Measurements from ENCODE around the gene KBTBD4.

KBTBD4 gene

DNA sequence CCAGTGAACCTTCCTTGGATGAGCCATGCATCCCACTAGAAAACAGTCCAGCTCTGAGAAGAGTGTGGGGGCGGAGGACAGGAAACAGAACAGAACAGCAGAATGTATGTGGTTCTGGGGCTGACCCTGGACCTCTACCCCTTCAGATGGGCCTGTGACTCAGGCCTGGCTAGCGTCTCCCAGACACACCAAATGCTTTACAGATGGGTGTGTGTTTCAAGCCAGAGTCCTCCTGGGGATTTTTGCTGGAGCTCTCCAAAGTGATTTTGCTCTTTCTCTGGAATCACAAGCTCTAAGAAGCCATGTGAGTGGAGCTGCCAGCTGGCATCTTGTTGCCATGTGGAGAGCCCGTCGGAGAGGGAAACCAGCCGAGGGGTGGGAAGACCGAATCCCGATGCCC is 28.6 kb upstream of the KBTBD4 start:
- no peak overlapping the region for H2AFZ ChIP-seq (ENCODE audit: low read depth, low read length, severe bottlenecking)
- no peak overlapping the region for H3K4me3 ChIP-seq (ENCODE audit: insufficient read depth, low read length, poor library complexity, severe bottlenecking)
- H3K27ac ChIP-seq (ENCODE audit: low read depth, low read length): no peak overlapping the region
- no peaks in the 10 kb centered on the region for H3K9me2 ChIP-seq (replicated peaks; ENCODE audit: insufficient read depth, low read length)
- H3K4me2 ChIP-seq (ENCODE audit: low read depth, low read length, poor library complexity, severe bottlenecking): no peak overlapping the region
- no peaks in the 10 kb centered on the region for H3K79me2 ChIP-seq (ENCODE audit: insufficient read depth, low read length)
- no peaks in the 10 kb centered on the region for H3F3A ChIP-seq (ENCODE audit: insufficient read depth)
- no peaks in the 10 kb centered on the region for H3K36me3 ChIP-seq (ENCODE audit: low read length)
- no peak overlapping the region for H3K9ac ChIP-seq (ENCODE audit: low read length)
- H4K20me1 ChIP-seq (ENCODE audit: low read depth, low read length): no peaks in the 10 kb centered on the region
- H3K9me3 ChIP-seq (ENCODE audit: insufficient read depth, low read length): no peaks in the 10 kb centered on the region
- no peak for TF ChIP-seq EZH2phosphoT487 (conservative IDR thresholded peaks at IDR 0.05; ENCODE audit: low read length)
- TF ChIP-seq, protein P1, sequence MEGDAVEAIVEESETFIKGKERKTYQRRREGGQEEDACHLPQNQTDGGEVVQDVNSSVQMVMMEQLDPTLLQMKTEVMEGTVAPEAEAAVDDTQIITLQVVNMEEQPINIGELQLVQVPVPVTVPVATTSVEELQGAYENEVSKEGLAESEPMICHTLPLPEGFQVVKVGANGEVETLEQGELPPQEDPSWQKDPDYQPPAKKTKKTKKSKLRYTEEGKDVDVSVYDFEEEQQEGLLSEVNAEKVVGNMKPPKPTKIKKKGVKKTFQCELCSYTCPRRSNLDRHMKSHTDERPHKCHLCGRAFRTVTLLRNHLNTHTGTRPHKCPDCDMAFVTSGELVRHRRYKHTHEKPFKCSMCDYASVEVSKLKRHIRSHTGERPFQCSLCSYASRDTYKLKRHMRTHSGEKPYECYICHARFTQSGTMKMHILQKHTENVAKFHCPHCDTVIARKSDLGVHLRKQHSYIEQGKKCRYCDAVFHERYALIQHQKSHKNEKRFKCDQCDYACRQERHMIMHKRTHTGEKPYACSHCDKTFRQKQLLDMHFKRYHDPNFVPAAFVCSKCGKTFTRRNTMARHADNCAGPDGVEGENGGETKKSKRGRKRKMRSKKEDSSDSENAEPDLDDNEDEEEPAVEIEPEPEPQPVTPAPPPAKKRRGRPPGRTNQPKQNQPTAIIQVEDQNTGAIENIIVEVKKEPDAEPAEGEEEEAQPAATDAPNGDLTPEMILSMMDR (IDR thresholded peaks at IDR 0.05; ENCODE audit: insufficient read depth, low read length, poor library complexity, severe bottlenecking): no peak
- H3K27me3 ChIP-seq (ENCODE audit: low read length): no peaks in the 10 kb centered on the region

DNA sequence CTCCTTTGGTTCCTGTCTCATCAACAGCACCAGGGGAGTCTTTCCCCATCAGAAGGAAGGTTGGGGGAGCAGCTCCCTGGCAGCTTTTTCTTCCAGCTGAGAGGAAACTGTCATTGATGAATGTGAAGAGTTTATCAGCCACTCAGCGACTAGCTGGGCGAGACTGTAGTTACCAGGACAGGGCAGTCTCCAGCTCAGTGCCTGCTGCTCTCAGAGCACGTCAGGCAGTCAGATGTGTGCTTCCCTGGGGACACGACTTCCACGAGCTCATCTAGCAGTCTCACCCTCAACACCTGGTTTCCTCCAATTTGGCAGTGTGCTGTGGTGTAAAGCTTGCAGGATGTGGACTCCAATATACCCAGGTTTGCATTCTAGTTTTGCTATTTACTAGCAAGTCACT is 28.0 kb upstream of the KBTBD4 start:
- no peaks in the 10 kb centered on the region for H3K27me3 ChIP-seq (ENCODE audit: low read length)
- H3K9me2 ChIP-seq (replicated peaks; ENCODE audit: insufficient read depth, low read length): no peaks in the 10 kb centered on the region
- H3K27ac ChIP-seq (ENCODE audit: low read depth, low read length): no peak overlapping the region
- no peaks in the 10 kb centered on the region for H3K9me3 ChIP-seq (ENCODE audit: insufficient read depth, low read length)
- H3K4me2 ChIP-seq (ENCODE audit: low read depth, low read length, poor library complexity, severe bottlenecking): no peak overlapping the region
- no peaks in the 10 kb centered on the region for H3K36me3 ChIP-seq (ENCODE audit: low read length)
- TF ChIP-seq, protein P1 (IDR thresholded peaks at IDR 0.05; ENCODE audit: insufficient read depth, low read length, poor library complexity, severe bottlenecking): no peak
- no peak for TF ChIP-seq EZH2phosphoT487 (conservative IDR thresholded peaks at IDR 0.05; ENCODE audit: low read length)
- H3K4me3 ChIP-seq (ENCODE audit: insufficient read depth, low read length, poor library complexity, severe bottlenecking): no peak overlapping the region
- no peak overlapping the region for H2AFZ ChIP-seq (ENCODE audit: low read depth, low read length, severe bottlenecking)
- H3K79me2 ChIP-seq (ENCODE audit: insufficient read depth, low read length): no peaks in the 10 kb centered on the region
- no peak overlapping the region for H3K9ac ChIP-seq (ENCODE audit: low read length)
- H3F3A ChIP-seq (ENCODE audit: insufficient read depth): no peaks in the 10 kb centered on the region
- no peaks in the 10 kb centered on the region for H4K20me1 ChIP-seq (ENCODE audit: low read depth, low read length)

DNA sequence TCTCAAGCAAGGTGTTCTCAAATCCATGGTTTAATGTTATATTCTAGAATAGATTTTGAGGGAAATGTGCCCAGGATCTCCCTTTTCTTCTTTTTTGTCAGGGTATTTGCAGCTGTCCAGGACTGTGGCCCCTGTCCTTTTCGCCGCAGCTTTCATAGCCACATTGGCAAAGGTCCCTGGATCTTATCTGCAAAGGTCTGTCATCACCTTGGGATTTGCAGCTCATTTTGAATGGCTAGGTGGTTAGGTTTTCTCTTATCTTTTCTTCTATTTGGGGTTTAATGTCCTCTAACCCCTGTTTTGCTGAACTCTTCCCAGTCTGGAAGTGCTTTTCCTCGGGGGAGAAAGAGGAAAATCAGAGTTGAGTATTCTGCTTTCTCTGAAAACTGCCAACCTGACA is 27.2 kb upstream of the KBTBD4 start:
- Histone ChIP-seq H3K36me3 (ENCODE audit: low read length) (no peaks in the 10 kb centered on the region), H3K79me2 (ENCODE audit: insufficient read depth, low read length) (no peaks in the 10 kb centered on the region), H3K4me3 (ENCODE audit: insufficient read depth, low read length, poor library complexity, severe bottlenecking) (no peak overlapping the region), H3K9ac (ENCODE audit: low read length) (no peak overlapping the region), H3K4me2 (ENCODE audit: low read depth, low read length, poor library complexity, severe bottlenecking) (no peak overlapping the region), H3K9me2 (replicated peaks; ENCODE audit: insufficient read depth, low read length) (no peaks in the 10 kb centered on the region), H3K27me3 (ENCODE audit: low read length) (no peaks in the 10 kb centered on the region), H4K20me1 (ENCODE audit: low read depth, low read length) (no peaks in the 10 kb centered on the region), H3K27ac (ENCODE audit: low read depth, low read length) (no peak overlapping the region), H3K9me3 (ENCODE audit: insufficient read depth, low read length) (no peaks in the 10 kb centered on the region), H2AFZ (ENCODE audit: low read depth, low read length, severe bottlenecking) (no peak overlapping the region), H3F3A (ENCODE audit: insufficient read depth) (no peaks in the 10 kb centered on the region)
- TF ChIP-seq, protein P1 (IDR thresholded peaks at IDR 0.05; ENCODE audit: insufficient read depth, low read length, poor library complexity, severe bottlenecking): no peak
- TF ChIP-seq EZH2phosphoT487 (conservative IDR thresholded peaks at IDR 0.05; ENCODE audit: low read length): no peak
